PFSK-1 (cell line): ENCODE data around the gene DNAH5.

Source experiments
- POLR2AphosphoS5 ChIP-seq: IDR thresholded peaks from 2 replicates; pipeline ENCODE4 v1.6.1; 2012; ENCODE audit warnings: low read depth, mild to moderate bottlenecking, control low read depth, low read length, moderate library complexity
- REST ChIP-seq, 2 experiments: IDR thresholded peaks; 2 replicates each; pipeline versions ENCODE4 v1.6.1 to v1.8.0; 2011 to 2012; ENCODE audit warnings: low read depth in 2 of 2, low read length in 2 of 2, control low read depth in 1 of 2, inconsistent platforms in 1 of 2, mild to moderate bottlenecking in 1 of 2, moderate library complexity in 1 of 2; ENCODE audit not compliant: insufficient read depth in 1 of 2
- SIN3A ChIP-seq: IDR thresholded peaks from 2 replicates; pipeline ENCODE4 v1.6.1; 2012; ENCODE audit warnings: mild to moderate bottlenecking, low read length, moderate library complexity, borderline replicate concordance; ENCODE audit not compliant: insufficient read depth
- TAF1 ChIP-seq: IDR thresholded peaks from 2 replicates; pipeline ENCODE4 v1.6.1; 2012; ENCODE audit warnings: low read length, control low read depth, borderline replicate concordance; ENCODE audit not compliant: insufficient read depth

- TF ChIP-seq POLR2AphosphoS5 (no peak), TAF1 (no peak), REST (IDR thresholded peaks at IDR 0.05; ENCODE audit: insufficient read depth in 1 of 2, low read depth in 2 of 2, low read length in 2 of 2) (no peak), SIN3A (no peak)
These were observed 114.0 kb downstream of the DNAH5 start for GRCh38 chr5:13830536-13830935.
